Measurements from ENCODE around the gene CTNNA3.

The CTNNA3 gene

GRCh38 chr10:66671064-66671463, 1024.9 kb downstream of the CTNNA3 start:
- no peak for DNase-seq (ENCODE audit: low spot score)

GRCh38 chr10:66656499-66656898, 1039.5 kb downstream of the CTNNA3 start:
- DNase-seq (ENCODE audit: low spot score): no peak

GRCh38 chr10:66654861-66655260, 1041.1 kb downstream of the CTNNA3 start:
- DNase-seq (ENCODE audit: low spot score): no peak

GRCh38 chr10:66651308-66652082, 1044.5 kb downstream of the CTNNA3 start:
- DNase-seq (ENCODE audit: low spot score): no peak

GRCh38 chr10:66649626-66650025, 1046.4 kb downstream of the CTNNA3 start:
- DNase-seq (ENCODE audit: low spot score): no peak

- no peak for DNase-seq (ENCODE audit: low spot score)
Observed at GRCh38 chr10:66642217-66642616, 1053.8 kb downstream of the CTNNA3 start.

GRCh38 chr10:66639371-66639770, 1056.6 kb downstream of the CTNNA3 start:
- no peak for DNase-seq (ENCODE audit: low spot score)

GRCh38 chr10:66637273-66638036, 1058.5 kb downstream of the CTNNA3 start:
- no peak for DNase-seq (ENCODE audit: low spot score)

GRCh38 chr10:66629996-66630395, 1066.0 kb downstream of the CTNNA3 start:
- no peak for DNase-seq (ENCODE audit: low spot score)

- DNase-seq (ENCODE audit: low spot score): peak; percentile 8
Observed at GRCh38 chr10:66627156-66627555, 1068.8 kb downstream of the CTNNA3 start.

- no peak for DNase-seq (ENCODE audit: low spot score)
Observed at GRCh38 chr10:66625709-66626590, 1070.0 kb downstream of the CTNNA3 start.

GRCh38 chr10:66622050-66622449, 1073.9 kb downstream of the CTNNA3 start:
- no peak for DNase-seq (ENCODE audit: low spot score)

- DNase-seq (ENCODE audit: low spot score): no peak
Observed at GRCh38 chr10:66604195-66604594, 1091.8 kb downstream of the CTNNA3 start.

- DNase-seq (ENCODE audit: low spot score): no peak
Observed at GRCh38 chr10:66591865-66592264, 1104.1 kb downstream of the CTNNA3 start.

- no peak for DNase-seq (ENCODE audit: low spot score)
Observed at GRCh38 chr10:66587680-66588050, 1108.3 kb downstream of the CTNNA3 start.

GRCh38 chr10:66586897-66587679, 1108.9 kb downstream of the CTNNA3 start:
- no peak for DNase-seq (ENCODE audit: low spot score)

GRCh38 chr10:66586073-66586472, 1109.9 kb downstream of the CTNNA3 start:
- no peak for DNase-seq (ENCODE audit: low spot score)

- no peak for DNase-seq (ENCODE audit: low spot score)
Observed at GRCh38 chr10:66575251-66575855, 1120.6 kb downstream of the CTNNA3 start.

- DNase-seq (ENCODE audit: low spot score): no peak
Observed at GRCh38 chr10:66572700-66573099, 1123.3 kb downstream of the CTNNA3 start.

GRCh38 chr10:66565999-66566398, 1130.0 kb downstream of the CTNNA3 start:
- DNase-seq (ENCODE audit: low spot score): no peak

GRCh38 chr10:66564287-66564686, 1131.7 kb downstream of the CTNNA3 start:
- no peak for DNase-seq (ENCODE audit: low spot score)

Measured in SK-N-DZ (cell line).